ENCODE data around the gene OR11H6. TPM values are rescaled to one million over a fixed set of nuclear protein-coding genes. Genes with fewer than 3 reads are reported as not detected.
"Not testable (repeated sequence)": the region's sequence is repeated elsewhere in the genome, so short reads cannot be mapped to it uniquely, and the experiment has no call there.

Gene OR11H6
- total RNA-seq = not detected in 2 replicates

DNA sequence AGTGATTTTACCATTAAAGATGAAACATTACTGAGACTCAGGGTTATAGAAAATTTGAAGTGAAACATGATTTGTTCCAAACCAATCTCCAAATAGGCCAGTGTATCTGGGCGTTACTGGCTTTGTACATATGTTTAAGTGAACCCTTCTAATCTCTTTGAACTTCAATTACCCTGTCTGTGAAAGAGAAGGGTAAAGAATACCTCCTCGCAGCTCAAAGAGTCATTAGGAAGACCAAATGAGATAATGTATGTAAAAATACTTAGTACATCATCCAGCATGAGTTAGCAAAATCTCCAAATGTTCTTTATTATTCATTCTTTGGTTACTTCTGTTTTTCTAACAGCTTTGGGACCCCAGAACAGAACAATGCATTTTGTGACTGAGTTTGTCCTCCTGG is at the start of gene OR11H6:
Gene OR11H6 (plus strand): TSS at position 301 of the 400 bp plus-strand sequence. CDS start 0 bp downstream, at position 301.
- H3K27me3 ChIP-seq (ENCODE audit: control insufficient read depth, insufficient read depth, low read length) = no peaks in the 10 kb centered on the region
- no peak for TF ChIP-seq CTCF (IDR thresholded peaks at IDR 0.05; ENCODE audit: insufficient read depth, low read length, severe bottlenecking)
- H3K36me3 ChIP-seq (ENCODE audit: control insufficient read depth, insufficient read depth, low read length) = no peaks in the 10 kb centered on the region
- H3K4me3 ChIP-seq (ENCODE audit: low read depth, low read length) = no peak within 1 kb of the TSS
- DNase-seq (ENCODE audit: low read depth) = no peak
- no peak for FAIRE-seq

GRCh38 chr14:20174205-20174604 is 49.3 kb upstream of the OR11H6 start:
- H3K36me3 ChIP-seq (ENCODE audit: control insufficient read depth, insufficient read depth, low read length); H3K4me3 ChIP-seq (ENCODE audit: low read depth, low read length); FAIRE-seq; H3K27me3 ChIP-seq (ENCODE audit: control insufficient read depth, insufficient read depth, low read length); DNase-seq (ENCODE audit: low read depth): not testable (repeated sequence)

DNA sequence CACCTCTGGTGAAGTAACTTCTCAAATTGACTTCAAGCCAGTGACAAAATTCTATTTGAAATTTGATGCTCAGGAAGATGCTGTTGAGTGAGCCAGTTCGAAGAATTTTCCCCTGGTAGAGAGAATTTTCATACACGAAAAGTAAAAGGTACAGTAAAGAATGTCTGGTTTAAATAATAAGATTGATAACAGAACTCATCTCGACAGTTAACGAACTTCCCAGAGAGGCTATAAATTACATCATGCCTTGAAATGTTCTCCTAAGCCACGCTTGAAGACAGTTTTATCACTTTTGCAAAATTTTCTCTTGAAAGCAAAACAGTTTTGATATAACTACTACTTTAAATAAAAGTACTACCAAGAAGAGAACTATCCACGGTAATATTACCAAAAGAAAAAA is 47.2 kb upstream of the OR11H6 start:
- TF ChIP-seq CTCF (IDR thresholded peaks at IDR 0.05; ENCODE audit: insufficient read depth, low read length, severe bottlenecking) = no peak
- no peak overlapping the region for H3K4me3 ChIP-seq (ENCODE audit: low read depth, low read length)
- no peak for DNase-seq (ENCODE audit: low read depth)
- no peak for FAIRE-seq
- no peaks in the 10 kb centered on the region for H3K36me3 ChIP-seq (ENCODE audit: control insufficient read depth, insufficient read depth, low read length)
- H3K27me3 ChIP-seq (ENCODE audit: control insufficient read depth, insufficient read depth, low read length) = no peaks in the 10 kb centered on the region

- TF ChIP-seq CTCF (IDR thresholded peaks at IDR 0.05; ENCODE audit: insufficient read depth, low read length, severe bottlenecking) = no peak
- FAIRE-seq = no peak
Measured at GRCh38 chr14:20177433-20177974, 46.0 kb upstream of the OR11H6 start.

GRCh38 chr14:20179218-20179617 is 44.3 kb upstream of the OR11H6 start:
- Histone ChIP-seq H3K4me3 (ENCODE audit: low read depth, low read length) (no peak overlapping the region), H3K27me3 (ENCODE audit: control insufficient read depth, insufficient read depth, low read length) (no peaks in the 10 kb centered on the region), H3K36me3 (ENCODE audit: control insufficient read depth, insufficient read depth, low read length) (no peaks in the 10 kb centered on the region)
- FAIRE-seq (no peak), DNase-seq (ENCODE audit: low read depth) (no peak)
- no peak for TF ChIP-seq CTCF (IDR thresholded peaks at IDR 0.05; ENCODE audit: insufficient read depth, low read length, severe bottlenecking)

More at GRCh38 chr14:20177433-20177974, 46.0 kb upstream of the OR11H6 start:
- Histone ChIP-seq H3K36me3 (ENCODE audit: control insufficient read depth, insufficient read depth, low read length) (no peaks in the 10 kb centered on the region), H3K27me3 (ENCODE audit: control insufficient read depth, insufficient read depth, low read length) (no peaks in the 10 kb centered on the region), H3K4me3 (ENCODE audit: low read depth, low read length) (no peak overlapping the region)
- DNase-seq (ENCODE audit: low read depth) = no peak

GRCh38 chr14:20179880-20180279 is 43.6 kb upstream of the OR11H6 start:
- Histone ChIP-seq H3K36me3 (ENCODE audit: control insufficient read depth, insufficient read depth, low read length) (no peaks in the 10 kb centered on the region), H3K27me3 (ENCODE audit: control insufficient read depth, insufficient read depth, low read length) (no peaks in the 10 kb centered on the region), H3K4me3 (ENCODE audit: low read depth, low read length) (no peak overlapping the region)
- DNase-seq (ENCODE audit: low read depth) (no peak), FAIRE-seq (no peak)
- no peak for TF ChIP-seq CTCF (IDR thresholded peaks at IDR 0.05; ENCODE audit: insufficient read depth, low read length, severe bottlenecking)

Measured in bronchial epithelial cell (primary cell).